Measurements from ENCODE around the gene CTDSPL2.

DNA sequence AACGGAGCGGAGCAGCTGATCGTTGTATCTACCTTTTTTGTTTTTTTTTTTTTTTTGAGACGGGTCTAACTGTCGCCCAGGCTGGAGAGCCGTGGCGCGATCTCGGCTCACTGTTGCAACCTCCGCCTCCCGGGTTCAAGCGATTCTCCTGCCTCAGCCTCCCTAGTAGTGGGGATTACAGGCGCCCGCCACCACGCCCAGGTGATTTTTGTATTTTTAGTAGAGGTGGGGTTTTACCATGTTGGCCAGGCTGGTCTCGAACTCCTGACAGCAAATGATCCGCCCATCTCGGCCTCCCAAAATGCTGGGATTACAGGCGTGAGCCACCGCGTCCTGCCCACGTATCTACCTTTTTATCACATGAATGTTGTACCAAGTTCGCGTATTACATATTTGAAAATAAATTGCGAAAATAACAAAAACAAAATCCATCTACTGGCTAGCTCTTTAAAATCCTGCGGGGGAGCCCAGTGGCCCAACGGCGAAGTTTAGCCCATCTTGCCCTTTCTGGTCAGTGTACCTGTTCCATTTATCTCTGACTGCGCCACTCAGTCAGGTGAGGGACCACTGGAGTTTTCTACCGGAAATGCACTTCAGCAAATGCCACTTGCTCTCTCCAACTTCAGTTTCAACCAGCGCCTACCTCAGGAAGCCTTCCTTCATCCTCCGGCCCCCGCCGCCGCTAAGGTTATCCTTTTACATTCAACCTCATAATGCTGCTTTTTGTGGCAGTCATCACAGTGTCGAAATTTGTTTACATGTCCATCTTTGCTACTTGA is 108.3 kb downstream of the CTDSPL2 start:
- TF ChIP-seq, protein P1, sequence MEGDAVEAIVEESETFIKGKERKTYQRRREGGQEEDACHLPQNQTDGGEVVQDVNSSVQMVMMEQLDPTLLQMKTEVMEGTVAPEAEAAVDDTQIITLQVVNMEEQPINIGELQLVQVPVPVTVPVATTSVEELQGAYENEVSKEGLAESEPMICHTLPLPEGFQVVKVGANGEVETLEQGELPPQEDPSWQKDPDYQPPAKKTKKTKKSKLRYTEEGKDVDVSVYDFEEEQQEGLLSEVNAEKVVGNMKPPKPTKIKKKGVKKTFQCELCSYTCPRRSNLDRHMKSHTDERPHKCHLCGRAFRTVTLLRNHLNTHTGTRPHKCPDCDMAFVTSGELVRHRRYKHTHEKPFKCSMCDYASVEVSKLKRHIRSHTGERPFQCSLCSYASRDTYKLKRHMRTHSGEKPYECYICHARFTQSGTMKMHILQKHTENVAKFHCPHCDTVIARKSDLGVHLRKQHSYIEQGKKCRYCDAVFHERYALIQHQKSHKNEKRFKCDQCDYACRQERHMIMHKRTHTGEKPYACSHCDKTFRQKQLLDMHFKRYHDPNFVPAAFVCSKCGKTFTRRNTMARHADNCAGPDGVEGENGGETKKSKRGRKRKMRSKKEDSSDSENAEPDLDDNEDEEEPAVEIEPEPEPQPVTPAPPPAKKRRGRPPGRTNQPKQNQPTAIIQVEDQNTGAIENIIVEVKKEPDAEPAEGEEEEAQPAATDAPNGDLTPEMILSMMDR (IDR thresholded peaks at IDR 0.05 in 8 of 11, conservative IDR thresholded peaks at IDR 0.05 in 3 of 11): no peak
- no peak for TF ChIP-seq POLR2AphosphoS5 (IDR thresholded peaks at IDR 0.05)
